MM.1S (cell line): ENCODE results near the gene FASTKD1.
A peak's percentile ranks its signal among the peaks of the same experiment; 100 is the strongest.

ENCODE experiments used
- EZH2 ChIP-seq: fragments of 300-600 bp; sonication (generic); optimal IDR thresholded peaks from 2 replicates; pipeline ENCODE3; 2017; ENCODE audit warnings: low read depth, mild to moderate bottlenecking, antibody characterized with exemption, low read length, mixed read lengths
- EZH2phosphoT487 ChIP-seq: fragments of 300-600 bp; sonication (generic); IDR thresholded peaks from 2 replicates; pipeline ENCODE4 v1.6.1; 2018; ENCODE audit warnings: antibody characterized with exemption, low read length
- TF ChIP-seq, protein P1 (sequence below): fragments of 300-600 bp; sonication (generic); IDR thresholded peaks from 2 replicates; pipeline ENCODE4 v1.5.1; 2016; ENCODE audit warnings: antibody characterized with exemption, low read length, mixed read lengths

DNA sequence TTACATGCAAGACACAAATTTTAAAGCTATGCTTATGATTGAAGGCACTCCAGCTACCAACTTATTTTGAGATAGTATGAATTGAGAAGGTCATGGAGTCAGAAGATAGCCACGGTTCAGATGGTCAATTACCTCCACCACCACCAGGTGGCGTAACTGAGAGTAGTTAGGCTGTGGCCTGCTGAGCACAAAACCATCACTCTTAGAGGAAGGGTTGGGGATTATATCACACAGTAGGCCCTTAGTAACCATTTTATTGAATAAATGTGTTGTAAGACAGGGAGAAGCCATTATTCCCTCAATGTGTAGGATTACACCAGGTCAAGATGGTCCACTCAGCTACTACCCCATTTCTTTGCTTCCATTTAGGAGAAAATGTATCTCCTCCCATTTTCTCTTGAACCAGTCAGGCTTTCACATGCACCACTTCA is 45.4 kb downstream of the FASTKD1 start:
- TF ChIP-seq, protein P1, sequence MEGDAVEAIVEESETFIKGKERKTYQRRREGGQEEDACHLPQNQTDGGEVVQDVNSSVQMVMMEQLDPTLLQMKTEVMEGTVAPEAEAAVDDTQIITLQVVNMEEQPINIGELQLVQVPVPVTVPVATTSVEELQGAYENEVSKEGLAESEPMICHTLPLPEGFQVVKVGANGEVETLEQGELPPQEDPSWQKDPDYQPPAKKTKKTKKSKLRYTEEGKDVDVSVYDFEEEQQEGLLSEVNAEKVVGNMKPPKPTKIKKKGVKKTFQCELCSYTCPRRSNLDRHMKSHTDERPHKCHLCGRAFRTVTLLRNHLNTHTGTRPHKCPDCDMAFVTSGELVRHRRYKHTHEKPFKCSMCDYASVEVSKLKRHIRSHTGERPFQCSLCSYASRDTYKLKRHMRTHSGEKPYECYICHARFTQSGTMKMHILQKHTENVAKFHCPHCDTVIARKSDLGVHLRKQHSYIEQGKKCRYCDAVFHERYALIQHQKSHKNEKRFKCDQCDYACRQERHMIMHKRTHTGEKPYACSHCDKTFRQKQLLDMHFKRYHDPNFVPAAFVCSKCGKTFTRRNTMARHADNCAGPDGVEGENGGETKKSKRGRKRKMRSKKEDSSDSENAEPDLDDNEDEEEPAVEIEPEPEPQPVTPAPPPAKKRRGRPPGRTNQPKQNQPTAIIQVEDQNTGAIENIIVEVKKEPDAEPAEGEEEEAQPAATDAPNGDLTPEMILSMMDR = peak; percentile 89
- no peak for TF ChIP-seq EZH2
- no peak for TF ChIP-seq EZH2phosphoT487
